HG02970 (cell line): Measurements from ENCODE around the gene PLA2G4E.

Experiments
- ATAC-seq: cut with Tn5 transposase; IDR thresholded peaks from one replicate; pipeline ENCODE4 v1.9.1; 2021; ENCODE audit warnings: mild to moderate bottlenecking, moderate library complexity, moderate number of reproducible peaks; ENCODE audit not compliant: unreplicated experiment, low FRiP score

The PLA2G4E gene

GRCh38 chr15:42020713-42021273, at the start of gene PLA2G4E:
Gene PLA2G4E, minus strand, starts transcription at chr15:42021042. Its CDS starts 12 bp downstream, at chr15:42021030.
- ATAC-seq: no peak

GRCh38 chr15:42070279-42070975, 49.6 kb upstream of the PLA2G4E start:
- no peak for ATAC-seq

- ATAC-seq: no peak
These were observed 48.8 kb upstream of the PLA2G4E start for GRCh38 chr15:42069496-42070278.

GRCh38 chr15:42069025-42069424, 48.2 kb upstream of the PLA2G4E start:
- no peak for ATAC-seq

GRCh38 chr15:42068601-42069000, 47.8 kb upstream of the PLA2G4E start:
- ATAC-seq: no peak

- no peak for ATAC-seq
These were observed 46.0 kb upstream of the PLA2G4E start for GRCh38 chr15:42066764-42067415.

GRCh38 chr15:42065468-42065867, 44.6 kb upstream of the PLA2G4E start:
- no peak for ATAC-seq

GRCh38 chr15:42065033-42065432, 44.2 kb upstream of the PLA2G4E start:
- no peak for ATAC-seq

- no peak for ATAC-seq
These were observed 43.4 kb upstream of the PLA2G4E start for GRCh38 chr15:42064271-42064670.

- ATAC-seq: no peak
These were observed 42.4 kb upstream of the PLA2G4E start for GRCh38 chr15:42063122-42063848.

GRCh38 chr15:42062284-42062806, 41.5 kb upstream of the PLA2G4E start:
- no peak for ATAC-seq

GRCh38 chr15:42060797-42061196, 40.0 kb upstream of the PLA2G4E start:
- ATAC-seq: no peak

GRCh38 chr15:42060477-42060763, 39.6 kb upstream of the PLA2G4E start:
- no peak for ATAC-seq

GRCh38 chr15:42059661-42060476, 39.0 kb upstream of the PLA2G4E start:
- ATAC-seq: no peak

- no peak for ATAC-seq
These were observed 37.9 kb upstream of the PLA2G4E start for GRCh38 chr15:42058791-42059190.

GRCh38 chr15:42057799-42058646, 37.2 kb upstream of the PLA2G4E start:
- ATAC-seq: no peak

- no peak for ATAC-seq
These were observed 36.3 kb upstream of the PLA2G4E start for GRCh38 chr15:42056934-42057798.

- no peak for ATAC-seq
These were observed 33.1 kb upstream of the PLA2G4E start for GRCh38 chr15:42053914-42054313.
